Right lobe of liver (tissue), 4 donors: ENCODE measurements around the gene RSU1.

Experiments used
- CTCF ChIP-seq, 4 donors: fragments of 200-600 bp in 3 of 4; fragments of 450-650 bp in 1 of 4; IDR thresholded peaks; one replicate each; pipeline versions ENCODE4 v1.5.1 to v1.8.0; 2016 to 2022; ENCODE audit warnings: antibody characterized with exemption in 4 of 4, mild to moderate bottlenecking in 2 of 4
- POLR2A ChIP-seq: fragments of 450-650 bp; IDR thresholded peaks from one replicate; pipeline ENCODE4 v1.6.1; 2017; ENCODE audit warnings: antibody characterized with exemption, mild to moderate bottlenecking
- donor health status: DM: no; HTN: no; CAD: no.
- donor health status: DM: no; HTN: no; CAD: no.
- donor health status: DM: no; HTN: yes; CAD: no.

GRCh38 chr10:16832351-16833080 is 15.3 kb upstream of the RSU1 start:
- TF ChIP-seq CTCF (IDR thresholded peaks at IDR 0.05), result no peak
- no peak for TF ChIP-seq POLR2A
